Right atrium auricular region (tissue), 2 donors: Measurements from ENCODE around the gene G6PD. TPM values are rescaled to one million over a fixed set of nuclear protein-coding genes. Genes with fewer than 3 reads are reported as not detected.
"Not testable (repeated sequence)": the region's sequence is repeated elsewhere in the genome, so short reads cannot be mapped to it uniquely, and the experiment has no call there.

Source experiments
- DNase-seq: peaks from one replicate; pipeline ENCODE4 v3.0.0-alpha.2; 2019; ENCODE audit warnings: low spot score
- H3K27ac ChIP-seq, 2 donors: fragments of 200-600 bp; sonication (generic); 1 replicate in 1 of 2; 2 replicates in 1 of 2; pipeline ENCODE4 v1.5.1; 2016 to 2019
- H3K27me3 ChIP-seq, 2 donors: fragments of 200-600 bp; sonication (generic); one replicate each; pipeline versions ENCODE4 v1.5.1 to v1.6.0; 2017 to 2019
- H3K36me3 ChIP-seq: fragments of 200-600 bp; sonication (generic); one replicate; pipeline ENCODE4 v1.5.1; 2016
- H3K4me1 ChIP-seq, 2 donors: fragments of 200-600 bp; sonication (generic); one replicate each; pipeline versions ENCODE4 v1.5.1 to v1.6.0; 2017 to 2019
- H3K4me3 ChIP-seq, 2 donors: fragments of 200-600 bp; sonication (generic); 1 replicate in 1 of 2; 2 replicates in 1 of 2; pipeline ENCODE4 v1.5.1; 2017 to 2019; ENCODE audit warnings: mild to moderate bottlenecking in 1 of 2, moderate library complexity in 1 of 2
- H3K9me3 ChIP-seq, 2 donors: fragments of 200-600 bp; sonication (generic); one replicate each; pipeline ENCODE4 v1.5.1; 2019
- total RNA-seq, 2 donors: library from RNA; depleted of rRNA; stranded (reverse); fragments of >200 nt; gene quantifications; one replicate each; pipeline ENCODE4 v1.1.0, GENCODE V29; 2016
- TF ChIP-seq, protein P1 (sequence below), 2 donors: fragments of 200-600 bp; sonication (generic); IDR thresholded peaks; one replicate each; pipeline ENCODE4 v1.5.1; 2019; ENCODE audit warnings: antibody characterized with exemption in 2 of 2

G6PD gene
- total RNA-seq, result 10 to 100 TPM; 14.9 to 42.2 TPM

DNA sequence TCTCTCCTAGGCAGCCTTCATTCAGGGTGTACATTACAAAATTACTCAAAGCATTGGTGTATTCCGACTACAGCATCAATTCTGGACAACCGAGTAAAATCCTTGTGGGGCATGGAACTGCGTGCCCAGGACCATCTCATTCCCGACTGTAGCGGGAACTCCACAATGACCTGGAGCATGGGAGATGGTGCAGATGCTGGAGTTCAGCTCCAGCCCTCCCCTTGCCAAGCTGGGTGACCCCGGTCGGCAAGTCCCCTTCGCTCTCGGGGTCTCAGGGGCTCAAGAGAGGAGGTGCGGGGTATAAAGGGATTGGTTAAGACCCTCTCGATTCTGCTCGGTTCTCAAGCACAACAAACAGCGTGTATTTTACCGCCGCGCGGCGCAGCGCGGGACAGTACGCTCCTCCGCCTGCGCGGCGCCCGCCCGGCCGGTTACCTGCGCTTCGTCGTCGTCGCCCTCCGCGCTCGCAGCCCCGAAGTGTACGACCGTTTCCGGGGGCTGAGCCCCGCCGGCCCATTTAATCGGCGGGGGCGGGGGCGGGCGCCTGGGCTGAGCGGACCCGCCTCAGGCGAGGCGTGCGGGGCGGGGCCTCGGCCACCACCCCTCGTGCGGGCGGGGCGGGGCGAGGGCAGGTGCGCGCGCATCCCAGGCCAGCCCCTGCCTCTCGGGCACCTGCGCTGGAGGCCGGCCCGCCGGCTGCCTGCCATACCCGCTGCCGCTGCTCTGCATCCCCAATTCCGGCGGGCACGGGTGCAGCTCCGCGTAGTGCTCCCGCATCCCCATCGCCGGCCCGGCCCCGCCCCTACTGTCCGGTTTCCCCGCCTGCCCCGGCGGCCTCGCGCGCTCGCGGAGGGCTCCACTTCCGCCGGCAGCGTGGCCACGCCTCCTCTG lies at the start of gene G6PD:
Gene G6PD (minus strand): TSS at position 493 of the 891 bp plus-strand sequence. CDS start 691 bp downstream, outside the sequence.
- Histone ChIP-seq H3K36me3 (no peaks in the 10 kb centered on the region), H3K4me3 (peak within 1 kb of the TSS; percentile 62 to 66), H3K27ac (peak within 1 kb of the TSS; percentile 84 to 89), H3K4me1 (peaks cover 0 to 36% of the 10 kb centered on the region in 2 donors), H3K9me3 (no peaks in the 10 kb centered on the region), H3K27me3 (no peaks in the 10 kb centered on the region)
- TF ChIP-seq, protein P1, sequence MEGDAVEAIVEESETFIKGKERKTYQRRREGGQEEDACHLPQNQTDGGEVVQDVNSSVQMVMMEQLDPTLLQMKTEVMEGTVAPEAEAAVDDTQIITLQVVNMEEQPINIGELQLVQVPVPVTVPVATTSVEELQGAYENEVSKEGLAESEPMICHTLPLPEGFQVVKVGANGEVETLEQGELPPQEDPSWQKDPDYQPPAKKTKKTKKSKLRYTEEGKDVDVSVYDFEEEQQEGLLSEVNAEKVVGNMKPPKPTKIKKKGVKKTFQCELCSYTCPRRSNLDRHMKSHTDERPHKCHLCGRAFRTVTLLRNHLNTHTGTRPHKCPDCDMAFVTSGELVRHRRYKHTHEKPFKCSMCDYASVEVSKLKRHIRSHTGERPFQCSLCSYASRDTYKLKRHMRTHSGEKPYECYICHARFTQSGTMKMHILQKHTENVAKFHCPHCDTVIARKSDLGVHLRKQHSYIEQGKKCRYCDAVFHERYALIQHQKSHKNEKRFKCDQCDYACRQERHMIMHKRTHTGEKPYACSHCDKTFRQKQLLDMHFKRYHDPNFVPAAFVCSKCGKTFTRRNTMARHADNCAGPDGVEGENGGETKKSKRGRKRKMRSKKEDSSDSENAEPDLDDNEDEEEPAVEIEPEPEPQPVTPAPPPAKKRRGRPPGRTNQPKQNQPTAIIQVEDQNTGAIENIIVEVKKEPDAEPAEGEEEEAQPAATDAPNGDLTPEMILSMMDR (IDR thresholded peaks at IDR 0.05), result peak in 1 of 2 donors; percentile 12
- peak; percentile 65 for DNase-seq

DNA sequence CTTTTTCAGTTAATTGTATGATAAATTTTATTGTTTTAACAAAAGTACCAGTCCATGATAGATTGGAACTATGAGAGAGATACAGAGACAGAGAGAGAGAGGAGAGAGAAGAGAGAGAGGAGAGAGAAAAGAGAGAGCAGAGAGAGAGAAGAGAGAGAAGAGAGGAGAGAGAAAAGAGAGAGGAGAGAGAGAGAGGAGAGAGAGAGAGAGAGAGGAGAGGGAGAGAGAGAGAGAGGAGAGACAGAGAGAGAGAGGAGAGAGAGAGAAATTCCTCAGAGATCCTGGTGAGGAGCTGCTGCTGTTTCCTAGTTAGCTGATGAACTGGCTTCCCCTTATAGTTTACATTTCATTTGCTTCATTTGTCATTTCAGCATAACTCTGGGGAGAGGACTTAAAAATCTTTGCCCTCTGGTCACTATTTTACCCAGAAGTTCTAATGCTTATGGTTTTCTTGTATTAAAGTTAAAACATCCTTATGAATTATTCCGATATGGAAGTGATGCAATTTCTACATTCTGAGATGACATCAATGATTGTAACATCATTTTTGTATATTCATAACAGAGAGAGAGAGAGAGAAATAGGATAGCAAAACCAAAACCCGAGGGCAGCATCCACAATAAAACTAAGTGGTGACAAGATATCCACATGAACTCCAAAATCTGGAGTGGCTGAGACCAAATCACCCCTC lies 49.1 kb upstream of the G6PD start:
- TF ChIP-seq, protein P1 (IDR thresholded peaks at IDR 0.05), result no peak

DNA sequence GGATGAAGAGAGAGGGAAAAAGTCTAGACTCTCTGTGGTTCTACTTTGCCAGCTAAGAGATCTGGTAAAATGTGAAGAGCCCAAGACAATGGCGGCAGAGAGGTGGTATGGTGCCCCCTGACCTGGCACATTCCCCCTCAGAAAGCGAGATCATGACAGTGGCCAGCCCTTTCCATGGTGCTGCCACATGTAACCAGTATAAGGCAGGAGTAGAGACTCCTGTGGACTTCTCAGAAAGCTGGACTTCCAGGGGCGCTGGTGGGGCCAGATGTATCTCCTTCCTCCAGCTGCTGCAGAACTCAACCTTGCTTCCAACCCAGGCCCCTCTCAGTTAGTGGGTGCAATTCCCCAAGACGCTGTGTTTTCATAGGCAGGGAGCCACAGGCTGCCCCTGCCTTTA lies 47.8 kb upstream of the G6PD start:
- Histone ChIP-seq H3K27me3 (no peaks in the 10 kb centered on the region), H3K27ac (no peak overlapping the region), H3K4me1 (no peaks in the 10 kb centered on the region), H3K4me3 (no peak overlapping the region), H3K36me3 (no peaks in the 10 kb centered on the region), H3K9me3 (no peaks in the 10 kb centered on the region)
- no peak for DNase-seq
- TF ChIP-seq, protein P1 (IDR thresholded peaks at IDR 0.05), result no peak

More for the DNA sequence above, 49.1 kb upstream of the G6PD start:
- Histone ChIP-seq H3K4me3 (no peak overlapping the region), H3K4me1 (no peaks in the 10 kb centered on the region), H3K27ac (no peak overlapping the region), H3K27me3 (no peaks in the 10 kb centered on the region), H3K36me3 (no peaks in the 10 kb centered on the region), H3K9me3 (no peaks in the 10 kb centered on the region)
- no peak for DNase-seq

DNA sequence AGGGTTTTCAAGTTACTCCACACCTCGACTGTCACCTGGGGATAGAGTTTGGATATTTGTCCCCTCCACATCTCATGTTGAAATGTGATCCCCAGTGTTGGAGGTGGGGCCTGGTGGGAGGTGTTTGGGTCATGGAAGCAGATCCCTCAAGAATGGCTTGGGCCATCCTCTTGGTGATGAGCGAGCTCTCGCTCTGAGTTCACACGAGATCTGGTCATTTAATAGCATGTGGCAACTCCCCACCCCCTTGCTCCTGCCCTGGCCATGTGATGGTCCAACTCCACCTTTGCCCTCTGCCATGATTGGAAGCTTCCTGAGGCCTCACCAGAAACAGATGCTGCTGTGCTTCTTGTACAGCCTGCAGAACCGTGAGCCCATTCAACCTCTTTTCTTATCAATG lies 46.6 kb upstream of the G6PD start:
- no peak overlapping the region for H3K27ac ChIP-seq
- no peak overlapping the region for H3K4me3 ChIP-seq
- no peaks in the 10 kb centered on the region for H3K4me1 ChIP-seq
- H3K9me3 ChIP-seq, result no peaks in the 10 kb centered on the region
- TF ChIP-seq, protein P1 (IDR thresholded peaks at IDR 0.05), result no peak
- no peaks in the 10 kb centered on the region for H3K36me3 ChIP-seq
- H3K27me3 ChIP-seq, result no peaks in the 10 kb centered on the region
- no peak for DNase-seq

DNA sequence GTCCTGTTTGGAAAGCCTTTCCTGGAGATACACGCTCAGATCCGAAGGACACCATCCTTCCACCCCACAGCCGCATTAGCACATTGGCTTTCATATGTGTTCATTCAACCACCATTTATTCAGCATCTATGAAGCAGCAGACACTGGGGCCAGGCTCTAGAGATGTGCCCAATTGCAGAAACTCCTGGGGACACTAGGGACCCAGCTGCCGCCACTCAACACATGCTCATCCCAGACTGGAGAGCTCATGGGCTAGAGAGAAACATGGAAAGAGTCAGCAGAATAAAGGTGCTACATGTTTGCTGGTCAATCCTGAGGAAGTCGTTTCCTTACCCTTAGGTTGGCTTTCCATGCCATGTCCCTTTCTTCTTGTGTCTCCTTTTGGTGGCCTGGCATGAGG lies 45.9 kb upstream of the G6PD start:
- Histone ChIP-seq H3K27me3 (no peaks in the 10 kb centered on the region), H3K4me3 (no peak overlapping the region), H3K4me1 (no peaks in the 10 kb centered on the region), H3K27ac (no peak overlapping the region), H3K9me3 (no peaks in the 10 kb centered on the region), H3K36me3 (no peaks in the 10 kb centered on the region)
- no peak for DNase-seq
- TF ChIP-seq, protein P1 (IDR thresholded peaks at IDR 0.05), result no peak

DNA sequence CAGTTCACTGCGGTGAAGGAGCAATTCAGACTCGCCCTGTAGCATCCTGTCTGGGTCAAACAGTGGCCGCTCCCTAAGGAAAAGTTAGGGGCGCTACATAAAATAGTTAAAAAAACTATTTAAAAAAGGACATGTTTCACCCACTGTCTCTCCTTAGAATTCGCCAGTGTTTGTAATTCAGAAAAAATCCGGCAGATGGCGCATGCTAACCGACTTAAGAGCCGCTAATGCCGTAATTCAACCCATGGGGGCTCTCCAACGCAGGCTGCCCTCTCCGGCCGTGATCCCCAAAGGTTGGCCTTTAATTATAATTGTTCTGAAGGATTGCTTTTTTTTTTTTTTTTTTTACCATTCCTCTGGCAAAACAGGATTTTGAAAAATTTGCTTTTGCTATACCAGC lies 43.8 kb upstream of the G6PD start:
- not testable (repeated sequence) for H3K9me3 ChIP-seq, H3K4me3 ChIP-seq, H3K36me3 ChIP-seq, H3K4me1 ChIP-seq, H3K27me3 ChIP-seq, H3K27ac ChIP-seq, DNase-seq

DNA sequence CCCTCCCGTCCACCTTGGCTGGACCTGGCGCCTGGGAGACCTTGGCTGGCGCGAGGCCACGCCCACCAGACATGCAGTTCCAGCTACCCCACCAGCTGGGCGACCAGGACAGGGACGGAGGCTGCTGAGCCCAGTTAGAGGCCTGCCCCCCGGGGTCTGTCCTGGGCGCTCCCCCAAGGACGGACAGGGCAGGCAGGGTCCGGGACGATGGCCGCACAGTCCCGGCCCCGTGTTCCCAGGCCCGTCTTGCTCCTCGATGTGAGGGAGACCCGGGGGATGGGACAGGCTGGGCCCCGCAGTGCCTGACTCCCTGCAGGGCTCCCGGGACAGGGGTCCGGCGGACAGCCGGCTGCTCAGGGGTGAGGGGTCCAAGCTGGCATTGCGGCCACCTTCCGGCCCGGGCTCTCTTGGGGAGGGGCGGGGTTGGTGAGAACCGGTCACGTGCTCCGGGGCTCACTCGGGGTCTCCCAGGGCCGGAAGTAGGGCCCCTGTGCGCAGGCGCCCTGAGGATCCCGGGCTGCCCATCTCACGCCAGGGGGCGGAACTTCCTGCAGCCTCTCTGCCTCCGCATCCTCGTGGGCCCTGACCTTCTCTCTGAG lies 38.0 kb upstream of the G6PD start, which contains the start of gene CTAG1A:
Gene CTAG1A (plus strand): TSS at position 549 of the 599 bp plus-strand sequence. CDS start 74 bp downstream, outside the sequence.
- not testable (repeated sequence) for H3K9me3 ChIP-seq, H3K4me3 ChIP-seq, H3K27ac ChIP-seq, H3K4me1 ChIP-seq, DNase-seq, H3K27me3 ChIP-seq, H3K36me3 ChIP-seq

DNA sequence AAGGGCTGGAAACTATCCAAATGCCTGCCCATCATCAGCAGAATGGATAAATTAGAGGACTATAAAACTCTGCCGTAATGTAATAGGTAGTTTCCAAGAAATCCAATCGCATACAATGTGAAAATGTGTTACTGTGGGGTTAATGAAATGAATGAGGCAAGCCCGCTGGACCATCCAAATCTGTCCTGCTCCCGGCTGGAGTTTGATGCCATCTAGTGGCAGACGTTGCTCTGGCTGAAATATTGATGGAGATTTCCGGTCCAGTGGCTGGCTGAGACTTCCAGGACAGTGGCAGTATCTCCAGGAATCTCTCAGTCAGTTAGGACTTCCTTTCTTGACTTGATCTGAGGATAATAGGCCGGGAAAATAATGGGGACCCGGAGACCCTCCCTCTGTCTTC lies 36.3 kb upstream of the G6PD start:
- not testable (repeated sequence) for H3K9me3 ChIP-seq, H3K4me3 ChIP-seq, H3K4me1 ChIP-seq, H3K27me3 ChIP-seq, H3K27ac ChIP-seq, H3K36me3 ChIP-seq, DNase-seq

DNA sequence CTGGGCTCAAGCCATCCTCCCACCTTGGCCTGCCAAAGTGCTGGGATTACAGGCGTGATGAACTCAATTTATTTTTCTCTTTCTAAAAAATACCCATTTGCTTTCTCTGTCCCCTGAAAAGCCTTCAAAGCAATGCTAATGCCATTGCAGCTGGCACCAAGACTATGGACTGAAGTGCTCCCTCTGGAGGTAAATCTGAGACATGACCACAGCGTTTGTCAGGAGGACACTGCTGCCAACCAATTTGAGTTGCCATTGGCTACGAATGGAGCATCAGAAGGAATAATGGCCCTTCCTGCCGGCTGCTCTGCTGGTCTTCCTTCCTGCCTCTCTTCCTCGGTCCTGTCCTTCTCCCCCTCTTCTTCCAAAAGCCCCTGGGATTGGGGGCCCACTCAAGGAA lies 28.4 kb upstream of the G6PD start:
- not testable (repeated sequence) for H3K4me1 ChIP-seq, H3K4me3 ChIP-seq, H3K27ac ChIP-seq, DNase-seq, H3K36me3 ChIP-seq, H3K27me3 ChIP-seq, H3K9me3 ChIP-seq
